H9 (cell line): ENCODE measurements around the gene RNF41. TPM values are rescaled to one million over a fixed set of nuclear protein-coding genes. Genes with fewer than 3 reads are reported as not detected.

ENCODE experiments used
- DNase-seq: peaks from one replicate; pipeline ENCODE4 v3.0.0-alpha.2; 2017
- H2AFZ ChIP-seq: one replicate; pipeline ENCODE4 v1.6.1; 2013; ENCODE audit warnings: mild to moderate bottlenecking, low read length, control low read depth, moderate library complexity
- H2AK5ac ChIP-seq: 2 replicates; pipeline ENCODE4 v1.6.1; 2013; ENCODE audit warnings: low read length, control low read depth, mixed read lengths; ENCODE audit not compliant: insufficient read length
- H2BK120ac ChIP-seq: one replicate; pipeline ENCODE4 v1.6.1; 2013; ENCODE audit warnings: low read depth, mild to moderate bottlenecking, low read length, control low read depth, inconsistent platforms; ENCODE audit not compliant: poor library complexity, severe bottlenecking
- H2BK12ac ChIP-seq: 2 replicates; pipeline ENCODE4 v1.6.1; 2013; ENCODE audit warnings: low read length, control low read depth, mixed read lengths, low read depth; ENCODE audit not compliant: insufficient read length
- H2BK15ac ChIP-seq: 2 replicates; pipeline ENCODE4 v1.6.1; 2013; ENCODE audit warnings: low read depth, low read length, control low read depth
- H2BK20ac ChIP-seq: one replicate; pipeline ENCODE4 v1.6.1; 2013; ENCODE audit warnings: low read depth, mild to moderate bottlenecking, low read length, control low read depth, inconsistent platforms; ENCODE audit not compliant: poor library complexity, severe bottlenecking
- H2BK5ac ChIP-seq: 2 replicates; pipeline ENCODE4 v1.6.1; 2013; ENCODE audit warnings: low read length, control low read depth, mixed read lengths; ENCODE audit not compliant: insufficient read length
- H3K14ac ChIP-seq: 2 replicates; pipeline ENCODE4 v1.6.1; 2013; ENCODE audit warnings: low read length, control low read depth; ENCODE audit not compliant: insufficient read depth
- H3K18ac ChIP-seq: 2 replicates; pipeline ENCODE4 v1.6.1; 2013; ENCODE audit warnings: low read depth, mild to moderate bottlenecking, mixed read lengths, low read length, control low read depth; ENCODE audit not compliant: insufficient read length
- H3K23ac ChIP-seq: 2 replicates; pipeline ENCODE4 v1.6.1; 2013; ENCODE audit warnings: low read length, control low read depth, mixed read lengths, low read depth; ENCODE audit not compliant: insufficient read length
- H3K23me2 ChIP-seq: 2 replicates; pipeline ENCODE4 v1.6.1; 2013; ENCODE audit warnings: low read depth, mild to moderate bottlenecking, mixed read lengths, low read length, control low read depth; ENCODE audit not compliant: insufficient read length, poor library complexity, severe bottlenecking
- H3K27ac ChIP-seq: 2 replicates; pipeline ENCODE4 v1.5.1; 2013; ENCODE audit warnings: low read length, control low read depth, mixed read lengths, low read depth; ENCODE audit not compliant: insufficient read length
- H3K27me3 ChIP-seq: 2 replicates; pipeline ENCODE4 v1.6.1; 2013; ENCODE audit warnings: low read length, control low read depth, inconsistent platforms; ENCODE audit not compliant: insufficient read depth
- H3K4ac ChIP-seq: 2 replicates; pipeline ENCODE4 v1.6.1; 2013; ENCODE audit warnings: low read depth, mild to moderate bottlenecking, control low read depth, inconsistent platforms, low read length, moderate library complexity
- H3K4me1 ChIP-seq: 2 replicates; pipeline ENCODE4 v1.6.1; 2013; ENCODE audit warnings: low read length, control low read depth, inconsistent platforms; ENCODE audit not compliant: insufficient read depth
- H3K4me2 ChIP-seq: 2 replicates; pipeline ENCODE4 v1.6.1; 2013; ENCODE audit warnings: low read length, control low read depth, mixed read lengths; ENCODE audit not compliant: insufficient read length, insufficient read depth
- H3K56ac ChIP-seq: 2 replicates; pipeline ENCODE4 v1.6.1; 2013; ENCODE audit warnings: low read depth, mild to moderate bottlenecking, mixed read lengths, low read length, control low read depth; ENCODE audit not compliant: insufficient read length
- H3K79me1 ChIP-seq: 2 replicates; pipeline ENCODE4 v1.6.1; 2013; ENCODE audit warnings: low read depth, mild to moderate bottlenecking, moderate library complexity, low read length, control low read depth, inconsistent platforms; ENCODE audit not compliant: insufficient read depth, poor library complexity, severe bottlenecking
- H3K79me2 ChIP-seq: 2 replicates; pipeline ENCODE4 v1.6.1; 2013; ENCODE audit warnings: low read length, control low read depth, inconsistent platforms; ENCODE audit not compliant: insufficient read depth
- H3K9ac ChIP-seq: 2 replicates; pipeline ENCODE4 v1.6.1; 2013; ENCODE audit warnings: low read length, control low read depth, mixed read lengths; ENCODE audit not compliant: insufficient read length; ENCODE audit errors: extremely low read depth
- H3K9me3 ChIP-seq: one replicate; pipeline ENCODE4 v1.6.1; 2013; ENCODE audit warnings: low read depth, low read length, inconsistent platforms; ENCODE audit not compliant: control insufficient read depth
- H3T11ph ChIP-seq: one replicate; pipeline ENCODE4 v1.6.1; 2013; ENCODE audit warnings: mild to moderate bottlenecking, low read length, control low read depth, inconsistent platforms
- H4K20me1 ChIP-seq: one replicate; pipeline ENCODE4 v1.6.1; 2013; ENCODE audit not compliant: control insufficient read depth, insufficient read length, insufficient read depth
- H4K5ac ChIP-seq: 2 replicates; pipeline ENCODE4 v1.6.1; 2013; ENCODE audit warnings: low read depth, mild to moderate bottlenecking, mixed read lengths, low read length, control low read depth; ENCODE audit not compliant: insufficient read length
- H4K8ac ChIP-seq: replicated peaks from 2 replicates; pipeline ENCODE4 v1.6.1; 2013; ENCODE audit warnings: low read length, control low read depth, mixed read lengths, low read depth; ENCODE audit not compliant: insufficient read length
- H4K91ac ChIP-seq: 2 replicates; pipeline ENCODE4 v1.6.1; 2013; ENCODE audit warnings: low read depth, mild to moderate bottlenecking, moderate library complexity, mixed read lengths, low read length, control low read depth; ENCODE audit not compliant: insufficient read length
- H3K27ac Mint-ChIP-seq, 3 experiments: 2 replicates in 2 of 3; 3 replicates in 1 of 3; pipeline ENCODE4 v1.8.0; 2020 to 2021; ENCODE audit warnings: mixed read lengths in 3 of 3, mild to moderate bottlenecking in 1 of 3, moderate library complexity in 1 of 3
- H3K27me3 Mint-ChIP-seq: 2 replicates; pipeline ENCODE4 v1.8.0; 2021; ENCODE audit warnings: low read depth, mild to moderate bottlenecking, moderate library complexity, mixed read lengths
- H3K36me3 Mint-ChIP-seq, 3 experiments: 2 replicates in 2 of 3; 3 replicates in 1 of 3; pipeline ENCODE4 v1.8.0; 2020 to 2021; ENCODE audit warnings: low read depth in 3 of 3, mixed read lengths in 3 of 3; ENCODE audit not compliant: insufficient read depth in 1 of 3
- H3K4me1 Mint-ChIP-seq, 2 experiments: 2 replicates each; pipeline ENCODE4 v1.8.0; 2020; ENCODE audit warnings: mixed read lengths in 2 of 2
- H3K4me3 Mint-ChIP-seq, 2 experiments: 2 replicates in 1 of 2; 3 replicates in 1 of 2; pipeline ENCODE4 v1.8.0; 2020 to 2021; ENCODE audit warnings: mild to moderate bottlenecking in 2 of 2, mixed read lengths in 2 of 2, moderate library complexity in 1 of 2
- H3K9me3 Mint-ChIP-seq, 2 experiments: 2 replicates in 1 of 2; 3 replicates in 1 of 2; pipeline ENCODE4 v1.8.0; 2020; ENCODE audit warnings: mild to moderate bottlenecking in 2 of 2, mixed read lengths in 2 of 2, moderate library complexity in 1 of 2
- CTCF ChIP-seq: fragments of 200-600 bp; sonication (generic); conservative IDR thresholded peaks from 3 replicates; pipeline ENCODE4 v1.8.0; 2021; ENCODE audit warnings: antibody characterized with exemption, mild to moderate bottlenecking
- WGBS: extraction: QIAGEN DNeasy Blood & Tissue Kit; methylation state at CpG from one replicate; pipeline ENCODE4 v1.1.7; 2013; ENCODE audit warnings: missing lambda C conversion rate, low lambda C conversion rate, mixed read lengths; ENCODE audit not compliant: insufficient read length; ENCODE audit errors: extremely low coverage; 5-methylcytosine and 5-hydroxymethylcytosine counted together
- total RNA-seq: library from RNA; stranded (reverse); gene quantifications from 2 replicates; pipeline ENCODE4 v1.2.1, GENCODE V29; 2021

RNF41 gene
- total RNA-seq, 1 experiment from 2014 or later: 60.8 TPM

- Histone ChIP-seq H3K23me2 (no peaks in the 10 kb centered on the region), H4K5ac (no peak overlapping the region), H3K14ac (no peak overlapping the region), H3K79me1 (no peaks in the 10 kb centered on the region), H2BK120ac (no peak overlapping the region), H4K8ac (no peak overlapping the region), H3K79me2 (no peaks in the 10 kb centered on the region), H2AK5ac (no peak overlapping the region), H2BK15ac (no peak overlapping the region), H3K23ac (no peak overlapping the region), H2BK5ac (no peak overlapping the region), H3K27ac (no peak overlapping the region), H2BK20ac (no peak overlapping the region), H3K56ac (no peak overlapping the region), H3K9me3 (no peaks in the 10 kb centered on the region), H3K27me3 (no peaks in the 10 kb centered on the region), H3K18ac (no peak overlapping the region), H3K4ac (no peak overlapping the region), H3K9ac (no peak overlapping the region), H2BK12ac (no peak overlapping the region), H3K4me2 (no peak overlapping the region), H4K20me1 (no peaks in the 10 kb centered on the region), H3K4me1 (no peaks in the 10 kb centered on the region), H3T11ph (no peak overlapping the region), H4K91ac (no peak overlapping the region), H2AFZ (no peak overlapping the region)
- Mint-ChIP-seq H3K27ac (peak overlapping the region; percentile 34 to 74 (median 59); a peak in 3 of 7 replicates), H3K4me3 (no peak overlapping the region), H3K36me3 (peaks cover 3 to 11% (median 9%) of the 10 kb centered on the region in 3 experiments; a peak in 5 of 7 replicates), H3K4me1 (peaks cover 11 to 21% of the 10 kb centered on the region in 2 experiments; a peak in 3 of 4 replicates), H3K9me3 (no peaks in the 10 kb centered on the region), H3K27me3 (peaks cover 13% of the 10 kb centered on the region)
- TF ChIP-seq CTCF: no peak
- WGBS: no CpG with 5 or more reads among the region's 16 CpGs
- DNase-seq: no peak
These were observed 13.2 kb upstream of the RNF41 start for GRCh38 chr12:56234746-56235436.
